ENCODE results near the gene UCN3. TPM values are rescaled to one million over a fixed set of nuclear protein-coding genes. Genes with fewer than 3 reads are reported as not detected.
A peak's percentile ranks its signal among the peaks of the same experiment; 100 is the strongest.
"Not testable (repeated sequence)": the region's sequence is repeated elsewhere in the genome, so short reads cannot be mapped to it uniquely, and the experiment has no call there.

UCN3 gene
- total RNA-seq, 1 donor from 2014 or later: not detected

DNA sequence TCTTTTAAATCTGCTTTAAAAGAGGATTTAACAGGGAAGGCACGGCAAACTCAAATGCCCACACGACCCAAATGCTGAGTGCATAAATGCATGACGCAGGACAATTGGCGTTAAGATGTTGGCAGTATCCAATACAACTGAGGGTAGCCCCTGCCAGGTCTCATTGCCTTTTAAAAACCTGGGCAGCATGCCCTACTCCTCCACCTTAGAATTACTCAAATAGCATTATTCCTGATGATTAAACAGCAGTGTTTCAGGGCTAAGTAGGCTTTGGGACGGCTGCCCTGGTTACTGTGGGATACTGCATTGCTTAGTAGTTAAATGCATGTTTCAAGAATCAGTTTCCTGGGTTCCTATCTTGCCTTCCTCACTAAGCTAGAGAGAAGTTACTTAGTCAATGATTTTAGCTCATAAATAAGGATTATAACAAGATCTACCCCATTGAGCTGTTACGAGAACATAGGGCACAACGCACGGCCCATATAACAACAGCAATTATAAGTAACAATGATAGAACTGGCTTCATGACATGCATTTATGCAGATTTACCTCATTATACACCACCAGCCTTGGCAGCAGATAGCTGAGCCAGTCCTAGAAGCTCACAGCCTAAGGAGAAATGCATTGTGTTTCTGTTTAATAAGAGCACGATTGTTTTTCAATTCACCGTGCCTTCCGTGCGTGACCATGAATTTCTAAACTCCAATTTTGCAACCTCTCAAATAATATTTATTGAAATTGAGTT lies 32.0 kb downstream of the UCN3 start:
- no peak for ATAC-seq (ENCODE audit: poor library complexity)
- DNase-seq: no peak
- intact Hi-C loops (cut with DNase I): no loop called here

DNA sequence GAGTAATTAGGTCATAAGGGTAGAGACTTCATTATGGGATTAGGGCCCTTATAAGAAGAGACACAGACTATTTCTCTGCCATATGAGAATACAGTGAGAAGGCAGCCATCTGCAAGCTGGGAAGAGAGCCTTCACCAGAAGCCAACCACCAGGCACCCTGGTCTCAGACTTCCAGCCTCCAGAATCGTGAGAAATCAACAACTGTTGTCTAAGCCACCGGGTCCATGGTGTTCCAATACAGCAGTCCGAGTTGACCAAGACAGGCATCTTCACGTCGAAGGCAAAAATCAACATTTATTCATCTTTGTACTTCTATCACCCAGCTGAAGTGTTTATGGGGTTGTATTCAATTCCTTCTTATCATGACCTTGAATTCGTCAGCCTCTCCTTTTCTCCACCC lies 34.6 kb downstream of the UCN3 start:
- intact Hi-C loops (cut with DNase I): no loop called here
- DNase-seq (no peak), ATAC-seq (ENCODE audit: poor library complexity) (no peak)

DNA sequence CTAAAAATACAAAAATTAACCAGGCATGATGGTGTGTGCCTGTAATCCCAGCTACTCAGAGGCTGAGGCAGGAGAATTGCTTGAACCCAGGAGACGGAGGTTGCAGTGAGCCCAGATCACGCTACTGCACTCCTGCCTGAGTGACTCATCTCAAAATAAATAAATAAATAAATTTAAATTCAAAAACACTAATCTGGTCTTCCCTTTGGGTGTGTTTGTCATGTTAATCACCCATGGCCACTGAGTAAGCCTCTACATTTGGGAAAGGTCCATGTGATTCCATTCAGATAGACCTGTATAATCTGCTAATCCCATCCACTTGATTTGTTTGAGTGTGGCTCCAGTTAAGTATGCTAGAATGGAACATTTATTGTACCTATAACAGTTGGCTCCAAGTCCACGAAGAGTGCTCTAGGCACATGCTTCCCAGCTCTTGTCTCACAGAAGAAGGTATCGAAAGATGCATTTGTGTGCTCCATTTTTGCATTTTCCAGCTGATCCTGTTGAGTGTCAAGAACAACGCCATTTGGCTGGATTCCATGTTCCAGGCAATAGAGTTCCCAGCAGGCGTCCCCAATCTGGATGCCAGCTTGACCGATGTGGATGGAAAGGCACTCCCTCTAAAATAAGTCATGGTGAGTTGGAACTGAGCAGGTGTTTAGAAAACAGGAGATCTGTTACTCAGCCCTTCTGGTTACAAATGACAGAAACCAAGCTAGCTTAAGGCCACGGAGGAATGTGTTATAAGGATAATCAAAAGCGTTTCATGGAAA lies 35.9 kb downstream of the UCN3 start:
- no peak for ATAC-seq (ENCODE audit: poor library complexity)
- intact Hi-C loops (cut with DNase I): no loop called here

DNA sequence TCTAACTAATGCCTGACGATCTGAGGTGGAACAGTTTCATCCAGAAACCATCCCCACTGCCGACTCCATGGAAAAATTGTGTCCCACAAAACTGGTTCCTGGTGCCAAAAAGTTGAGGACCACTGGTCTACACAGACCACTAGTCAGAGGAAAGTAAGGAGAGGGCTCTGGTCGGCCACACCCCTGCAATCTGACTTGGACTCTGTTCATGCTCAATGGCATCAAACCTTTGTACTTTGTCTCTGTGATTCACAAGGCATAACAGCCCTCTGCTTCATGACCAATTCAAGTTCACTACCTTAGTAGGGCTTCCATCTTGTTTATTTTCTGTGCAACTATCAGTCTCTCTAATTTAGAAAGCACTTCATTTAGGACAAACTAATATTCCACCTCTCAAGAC lies 38.0 kb downstream of the UCN3 start:
- DNase-seq (no peak), ATAC-seq (ENCODE audit: poor library complexity) (no peak)
- intact Hi-C loops (cut with DNase I): no loop called here

More for the DNA sequence above, 35.9 kb downstream of the UCN3 start:
- no peak for DNase-seq

DNA sequence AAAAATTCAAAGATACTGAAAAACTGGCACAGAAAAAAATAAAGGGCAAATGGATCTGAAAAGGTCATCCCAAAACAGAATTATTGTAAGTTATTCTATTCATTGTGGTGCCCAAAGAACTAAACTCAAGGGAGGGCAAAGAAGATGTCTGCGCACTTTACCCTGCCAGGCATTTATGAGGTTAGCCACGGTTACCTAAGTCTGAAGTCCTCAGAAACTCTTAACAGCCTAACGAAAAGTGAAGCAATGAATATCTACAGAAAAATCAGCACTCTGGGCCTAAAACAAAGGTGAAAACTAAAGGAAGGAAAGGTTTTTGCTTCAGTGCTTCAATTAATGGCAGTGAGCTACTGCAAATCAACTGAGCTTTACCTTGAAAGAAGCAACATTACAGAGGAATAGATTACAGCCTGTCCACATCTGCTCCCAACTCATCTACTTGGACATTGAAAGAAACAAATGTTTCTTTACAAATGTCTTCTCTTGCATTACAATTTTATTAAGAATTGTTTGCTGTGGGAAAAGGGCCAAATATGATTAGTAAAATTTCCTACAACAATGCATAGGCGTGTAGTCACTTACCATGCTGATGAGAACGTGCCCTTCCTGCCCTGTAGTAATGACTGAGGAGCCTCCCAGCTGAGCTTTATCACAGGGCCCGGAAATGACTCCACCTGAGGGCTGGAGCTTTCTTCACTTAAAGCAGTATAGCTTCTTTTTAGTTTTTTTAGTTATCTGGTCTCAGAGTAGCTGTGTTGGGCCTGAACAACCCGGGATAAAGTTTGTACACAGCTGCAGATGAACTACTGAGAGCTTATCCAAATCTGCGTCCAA lies 39.7 kb downstream of the UCN3 start, which contains the start of gene TUBAL3:
Gene TUBAL3 (minus strand): TSS at position 621 of the 834 bp plus-strand sequence. CDS start 36 bp downstream, at position 585.
- no peak for DNase-seq
- no peak for ATAC-seq (ENCODE audit: poor library complexity)
- intact Hi-C loops (cut with DNase I): no loop called here

DNA sequence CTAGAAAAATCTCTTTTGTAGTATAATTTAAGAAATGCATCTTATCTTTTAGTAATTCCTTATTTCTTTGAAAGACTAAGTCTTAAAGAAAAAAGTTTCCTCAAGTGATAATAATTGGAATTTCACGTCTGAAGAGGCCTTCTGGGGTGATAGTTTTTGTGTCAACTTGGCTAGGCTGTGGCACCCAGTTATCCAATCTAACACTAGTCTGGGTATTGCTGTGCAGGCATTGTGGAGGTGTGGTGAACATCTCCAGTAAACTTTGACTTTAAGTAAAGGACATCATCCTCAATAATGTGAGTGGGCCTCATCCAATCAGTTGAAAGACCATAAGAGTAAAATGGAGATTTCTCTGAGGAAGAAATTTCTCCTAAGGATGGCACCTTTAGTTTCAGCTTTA lies 42.2 kb downstream of the UCN3 start:
- no peak for ATAC-seq (ENCODE audit: poor library complexity)
- intact Hi-C loops (cut with DNase I): no loop called here
- no peak for DNase-seq

DNA sequence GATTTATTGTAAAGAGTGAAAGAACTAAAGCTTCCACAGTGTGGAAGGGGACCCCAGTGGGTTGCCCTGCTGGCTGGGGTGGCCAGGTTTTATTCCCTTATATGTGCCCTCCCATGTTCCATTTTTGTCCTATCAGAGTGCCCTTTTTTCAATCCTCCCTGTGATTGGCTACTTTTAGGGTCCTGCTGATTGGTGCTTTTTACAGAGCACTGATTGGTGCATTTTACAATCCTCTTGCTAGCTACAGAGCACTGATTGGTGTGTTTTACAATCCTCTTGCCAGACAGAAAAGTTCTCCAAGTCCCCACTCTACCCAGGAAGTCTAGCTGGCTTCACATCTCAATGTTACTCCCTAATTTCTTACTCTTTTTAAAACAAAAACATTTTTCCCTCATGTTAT lies 46.0 kb downstream of the UCN3 start:
- intact Hi-C loops (cut with DNase I); ATAC-seq (ENCODE audit: poor library complexity): not testable (repeated sequence)

DNA sequence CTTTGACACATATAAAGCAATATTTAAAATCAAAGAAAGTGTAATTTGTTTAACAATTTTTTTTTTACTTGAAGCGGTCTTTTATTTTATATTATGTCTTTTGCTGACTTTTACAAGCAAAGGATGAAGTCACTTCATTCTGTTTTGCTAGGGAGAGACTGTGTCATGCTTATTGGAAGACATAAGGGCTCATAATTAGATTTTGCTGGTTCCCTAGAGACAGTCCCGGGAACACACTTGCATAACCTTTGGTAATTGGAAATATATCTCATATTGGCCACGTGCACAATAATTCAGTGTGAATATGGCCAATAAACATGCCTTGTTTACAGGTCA lies 47.1 kb downstream of the UCN3 start:
- peak; percentile 5 for ATAC-seq (ENCODE audit: poor library complexity)

More for the DNA sequence above, 46.0 kb downstream of the UCN3 start:
- not testable (repeated sequence) for DNase-seq

DNA sequence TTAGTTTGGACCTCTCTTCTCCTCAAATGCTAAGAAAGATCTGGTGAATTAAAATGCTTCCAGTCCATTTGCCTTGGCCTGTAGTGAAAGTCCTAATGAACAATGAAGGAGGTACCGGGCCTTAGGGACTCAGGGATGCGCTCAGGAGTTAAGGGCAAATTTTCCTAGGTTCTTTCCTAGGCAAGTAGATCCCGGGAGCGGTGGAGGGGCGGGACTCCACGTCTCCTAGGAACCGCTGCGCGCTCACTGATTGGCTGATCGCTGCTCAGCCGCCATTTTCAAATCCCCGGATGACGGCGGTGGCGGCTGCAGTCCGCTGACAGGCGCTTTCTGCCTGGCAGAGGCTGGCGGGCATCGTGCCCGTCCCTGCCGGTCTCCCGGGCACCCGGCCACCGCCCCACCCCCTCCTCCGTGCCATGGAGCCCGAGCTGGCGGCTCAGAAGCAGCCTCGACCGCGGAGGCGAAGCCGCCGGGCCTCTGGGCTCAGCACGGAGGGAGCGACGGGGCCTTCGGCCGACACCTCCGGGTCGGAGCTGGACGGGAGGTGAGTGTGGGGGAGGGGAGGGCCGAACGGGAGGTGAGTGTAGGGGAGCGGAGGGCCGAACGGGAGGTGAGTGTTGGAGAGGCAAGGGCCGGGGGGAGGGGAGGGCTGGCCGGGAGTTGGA lies 47.6 kb downstream of the UCN3 start, which contains the start of gene NET1:
Gene NET1 (plus strand): TSS at position 281 of the 665 bp plus-strand sequence. CDS start 136 bp downstream, at position 417.
- intact Hi-C loops (cut with DNase I): no loop called here
- DNase-seq: peak; percentile 92
- peak; percentile 98 for ATAC-seq (ENCODE audit: poor library complexity)

More for the DNA sequence above, 47.1 kb downstream of the UCN3 start:
- intact Hi-C loops (cut with DNase I): no loop called here
- no peak for DNase-seq

DNA sequence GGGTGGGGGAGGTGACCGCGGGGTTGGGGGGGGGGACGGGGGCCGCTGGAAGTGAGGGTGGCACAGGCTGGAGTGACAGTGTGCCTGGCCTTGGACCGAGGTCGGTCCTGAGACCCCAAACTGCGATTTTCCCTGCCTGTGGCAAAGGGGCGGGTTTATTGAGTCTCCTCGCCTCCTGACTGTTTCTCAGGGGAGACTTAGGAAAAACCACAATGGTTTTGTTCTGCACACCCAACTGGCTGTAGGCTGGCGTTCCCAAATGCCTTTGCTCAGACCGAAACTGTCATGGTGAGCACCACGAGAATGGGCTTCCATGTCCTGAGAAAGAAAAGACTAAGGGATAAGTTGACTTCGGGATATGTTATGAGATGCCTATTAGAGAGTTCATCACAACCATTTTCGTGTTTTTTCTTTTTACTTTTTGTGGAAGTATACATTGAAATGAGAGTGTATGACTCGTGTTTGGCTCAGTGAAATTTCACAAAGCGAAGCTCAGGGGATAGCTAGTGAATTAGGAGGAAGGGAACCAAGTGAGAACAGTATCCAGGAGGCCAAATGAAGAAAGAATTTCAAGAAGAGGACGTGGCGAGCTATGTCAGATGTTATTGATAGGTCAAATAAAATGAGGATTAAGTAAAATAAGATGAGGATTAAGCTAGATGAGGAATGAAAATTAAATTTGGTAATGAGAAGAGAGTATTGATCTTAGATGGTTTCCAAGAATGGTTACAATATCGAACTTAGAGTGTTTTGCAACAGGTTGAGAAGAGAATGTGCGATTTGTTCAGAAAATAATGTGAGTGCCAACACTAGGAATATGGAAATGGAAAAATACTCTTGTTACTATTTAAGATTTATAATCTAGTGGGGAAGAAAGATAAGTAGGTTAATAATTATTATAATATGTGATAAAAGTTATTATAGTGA lies 48.5 kb downstream of the UCN3 start:
- peak; percentile 21 for ATAC-seq (ENCODE audit: poor library complexity)
- intact Hi-C loops (cut with DNase I): no loop called here
- DNase-seq: no peak

DNA sequence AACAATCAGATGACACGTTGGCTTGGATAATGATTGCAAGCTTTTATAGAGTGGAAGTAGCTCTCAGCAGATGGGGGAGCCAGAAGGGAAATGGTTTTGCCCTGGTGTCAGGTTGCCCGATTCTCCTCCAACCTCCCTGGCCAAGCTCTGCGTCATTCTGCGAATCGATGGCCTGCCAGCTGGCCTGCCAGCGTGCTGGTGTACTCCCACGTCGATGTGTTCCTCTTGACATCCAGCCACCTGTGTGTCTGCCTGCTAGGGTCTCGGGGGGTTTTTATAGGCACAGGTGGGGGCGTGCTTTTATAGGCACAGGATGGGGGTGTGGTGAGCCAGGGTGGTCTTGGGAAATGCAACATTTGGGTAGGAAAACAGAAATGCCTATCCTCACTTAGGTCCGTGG lies 52.2 kb downstream of the UCN3 start:
- intact Hi-C loops (cut with DNase I): no loop called here
- ATAC-seq (ENCODE audit: poor library complexity) (no peak), DNase-seq (no peak)

DNA sequence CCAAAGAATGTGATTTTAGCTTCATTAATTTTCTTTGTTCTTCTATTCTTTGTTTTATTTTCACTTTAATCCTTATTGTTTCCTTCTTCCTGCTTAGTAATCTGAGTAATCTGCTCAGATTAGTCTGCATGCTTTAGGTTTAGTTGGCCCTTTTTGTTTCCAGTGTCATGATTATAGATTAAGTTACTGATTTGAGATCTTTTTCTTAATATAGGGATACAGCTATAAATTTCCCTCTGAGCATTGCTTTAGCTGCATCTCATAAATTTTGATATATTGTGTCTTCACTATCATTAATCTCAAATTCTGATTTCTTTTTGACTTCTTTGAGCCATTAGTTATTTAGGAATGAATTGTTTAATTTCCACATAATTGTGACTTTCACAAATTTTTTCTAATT lies 53.8 kb downstream of the UCN3 start:
- intact Hi-C loops (cut with DNase I): no loop called here
- ATAC-seq (ENCODE audit: poor library complexity): no peak

DNA sequence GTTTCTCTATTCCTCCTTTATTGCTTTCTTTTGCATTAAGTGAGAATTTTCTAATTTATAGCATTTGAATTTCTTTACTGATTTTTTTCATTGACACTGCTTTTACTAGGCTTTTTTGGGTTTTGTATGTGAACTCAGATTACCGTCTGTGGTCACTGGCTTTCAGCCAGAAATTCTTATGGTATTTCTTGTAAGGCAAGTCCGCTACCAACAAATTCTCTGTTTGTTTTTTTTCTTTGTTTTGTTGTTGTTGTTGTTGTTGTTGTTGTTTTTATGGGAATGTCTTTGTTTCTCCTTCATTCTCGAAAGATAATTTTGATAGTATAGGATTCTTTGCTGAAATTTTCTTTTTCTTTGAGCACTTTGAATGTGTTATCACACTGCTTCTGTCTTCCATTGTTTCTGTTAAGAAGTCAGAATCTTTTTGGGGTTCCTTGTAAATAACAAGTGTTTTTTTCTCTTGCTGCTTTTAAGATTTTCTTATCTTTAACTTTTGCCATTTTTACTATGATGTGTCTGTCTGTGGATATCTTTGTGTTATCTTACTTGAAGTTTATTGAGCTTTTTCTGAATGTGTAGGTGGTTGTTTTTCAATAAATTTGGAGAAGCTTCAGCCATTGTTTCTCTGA lies 54.8 kb downstream of the UCN3 start:
- DNase-seq: no peak
- intact Hi-C loops (cut with DNase I): no loop called here
- no peak for ATAC-seq (ENCODE audit: poor library complexity)

More for the DNA sequence above, 53.8 kb downstream of the UCN3 start:
- DNase-seq: no peak

DNA sequence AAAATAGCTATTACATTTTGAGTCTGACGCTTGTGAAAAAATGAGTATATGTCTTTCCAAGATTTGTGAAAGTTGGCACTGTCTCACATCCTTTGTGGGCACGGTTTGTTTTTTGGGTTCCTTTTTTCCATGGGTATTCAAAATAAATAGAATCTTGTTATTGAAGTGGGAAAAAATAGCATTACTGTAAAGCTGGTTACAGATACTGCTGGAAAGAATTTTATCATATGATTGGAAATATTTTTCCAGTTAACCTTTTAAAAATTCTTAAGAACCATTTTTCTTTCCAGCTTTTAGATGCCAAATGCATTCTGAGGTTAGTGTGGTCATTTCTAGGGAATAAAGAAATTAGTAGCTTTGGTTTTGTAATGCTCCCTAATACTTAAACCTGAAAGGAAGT lies 59.0 kb downstream of the UCN3 start:
- intact Hi-C loops (cut with DNase I): no loop called here

More for the DNA sequence above, 59.0 kb downstream of the UCN3 start:
- ATAC-seq (ENCODE audit: poor library complexity): no peak
- DNase-seq: no peak
